ENCODE data around the gene STRA6.

DNA sequence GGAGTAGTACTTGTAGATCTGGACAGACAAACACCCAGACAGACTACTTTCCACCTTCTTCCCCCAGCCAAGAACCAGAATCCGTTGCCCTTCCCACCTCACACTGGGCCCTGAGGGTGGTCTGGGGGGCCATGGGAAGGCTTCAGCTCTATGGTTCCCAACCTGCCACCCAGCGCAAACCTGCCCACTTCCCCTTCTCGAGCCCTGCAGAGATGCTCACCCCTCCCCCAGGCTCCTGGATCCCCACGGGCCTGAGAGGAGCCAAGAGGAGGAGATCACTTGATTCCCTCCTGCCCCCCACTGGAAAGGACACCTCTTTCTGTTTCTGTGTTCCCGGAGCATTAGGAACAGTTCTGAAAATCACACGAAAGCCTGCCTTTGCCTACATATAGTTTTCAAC lies 8.7 kb downstream of the STRA6 start:
- TF ChIP-seq, protein P1, sequence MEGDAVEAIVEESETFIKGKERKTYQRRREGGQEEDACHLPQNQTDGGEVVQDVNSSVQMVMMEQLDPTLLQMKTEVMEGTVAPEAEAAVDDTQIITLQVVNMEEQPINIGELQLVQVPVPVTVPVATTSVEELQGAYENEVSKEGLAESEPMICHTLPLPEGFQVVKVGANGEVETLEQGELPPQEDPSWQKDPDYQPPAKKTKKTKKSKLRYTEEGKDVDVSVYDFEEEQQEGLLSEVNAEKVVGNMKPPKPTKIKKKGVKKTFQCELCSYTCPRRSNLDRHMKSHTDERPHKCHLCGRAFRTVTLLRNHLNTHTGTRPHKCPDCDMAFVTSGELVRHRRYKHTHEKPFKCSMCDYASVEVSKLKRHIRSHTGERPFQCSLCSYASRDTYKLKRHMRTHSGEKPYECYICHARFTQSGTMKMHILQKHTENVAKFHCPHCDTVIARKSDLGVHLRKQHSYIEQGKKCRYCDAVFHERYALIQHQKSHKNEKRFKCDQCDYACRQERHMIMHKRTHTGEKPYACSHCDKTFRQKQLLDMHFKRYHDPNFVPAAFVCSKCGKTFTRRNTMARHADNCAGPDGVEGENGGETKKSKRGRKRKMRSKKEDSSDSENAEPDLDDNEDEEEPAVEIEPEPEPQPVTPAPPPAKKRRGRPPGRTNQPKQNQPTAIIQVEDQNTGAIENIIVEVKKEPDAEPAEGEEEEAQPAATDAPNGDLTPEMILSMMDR (IDR thresholded peaks at IDR 0.05), result no peak
- no peak for TF ChIP-seq EZH2 (IDR thresholded peaks at IDR 0.05; ENCODE audit: borderline replicate concordance, insufficient read depth, low read depth, low read length, poor library complexity, severe bottlenecking)
